Sciatic nerve (tissue), 2 donors: ENCODE measurements around the gene SH3GLB1. TPM values are rescaled to one million over a fixed set of nuclear protein-coding genes. Genes with fewer than 3 reads are reported as not detected.

Experiments
- ATAC-seq: fragments of 200-7000 bp; cut with Tn5 transposase; one replicate; pipeline ENCODE4 v1.9.1; 2020; ENCODE audit warnings: mild to moderate bottlenecking, moderate library complexity
- DNase-seq: peaks from one replicate; pipeline ENCODE4 v3.0.0-alpha.2; 2020; ENCODE audit warnings: low spot score
- intact Hi-C: fragments of 100-400 bp; cut with DNase I; formaldehyde crosslinking; loops from one replicate; pipeline ENCODE4 v1.14.2; 2022
- total RNA-seq: library from RNA; stranded (reverse); fragmentation: NEBNext Ultra II Directional; extraction: Animal tissue kit (Norgen Biotek cat#: 25700); gene quantifications from one replicate; pipeline ENCODE4 v1.2.1, GENCODE V29; 2021
- donor health status: DM: no; HTN: no; CAD: no.
- donor health status: DM: no; HTN: no; CAD: no.

Gene SH3GLB1
- total RNA-seq, 1 donor from 2014 or later: 77.6 TPM

DNA sequence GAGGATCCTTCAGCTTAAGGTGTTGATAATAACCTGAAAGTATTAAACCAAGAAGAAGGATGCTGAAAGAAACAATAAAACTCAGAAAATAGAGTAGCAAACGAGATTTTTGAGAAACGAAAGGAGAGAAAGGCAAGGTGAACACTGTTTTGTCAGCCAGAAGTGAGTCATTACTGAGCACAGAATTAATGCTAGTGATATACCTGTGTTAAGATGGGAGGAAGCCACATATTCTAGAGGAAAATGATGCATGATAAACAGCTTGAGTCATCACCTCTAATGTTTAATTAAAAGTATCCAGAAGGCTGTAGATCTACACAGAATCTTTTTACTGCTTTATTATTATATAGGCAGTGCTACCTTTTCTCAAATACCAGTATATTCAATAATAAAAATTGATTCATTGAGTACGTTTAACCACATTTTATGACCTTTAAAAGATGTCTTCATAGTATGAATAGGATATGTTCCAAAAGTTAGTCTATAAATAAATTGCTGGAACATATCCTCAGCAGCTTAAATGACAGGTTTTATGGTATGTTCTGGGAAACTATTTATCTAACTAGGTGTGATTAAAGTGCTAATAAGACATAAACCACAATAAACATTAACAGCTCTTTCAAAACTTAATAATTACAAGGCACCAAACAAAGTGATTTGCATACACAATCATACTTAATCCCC lies 10.3 kb downstream of the SH3GLB1 start:
- no peak for ATAC-seq
- intact Hi-C loops: no loop called here
- no peak for DNase-seq

DNA sequence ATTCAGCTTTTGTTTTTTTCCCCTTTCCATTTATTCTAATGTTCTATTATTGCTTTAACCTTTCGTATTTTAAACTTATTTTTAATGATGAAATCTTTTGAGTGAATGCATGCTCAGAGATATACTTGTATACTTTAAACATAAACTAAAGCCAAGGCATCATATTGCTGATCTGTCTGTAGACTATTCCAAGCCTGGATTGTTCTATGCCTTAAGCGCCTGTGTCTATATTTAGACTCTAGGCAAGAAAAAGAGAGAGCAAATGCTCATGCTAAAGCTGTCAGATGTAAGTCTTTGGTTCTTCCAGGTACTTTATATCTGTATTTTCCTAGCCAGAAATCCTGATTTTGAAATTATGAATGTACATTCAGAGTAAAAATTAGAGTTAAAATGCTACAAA lies 14.4 kb downstream of the SH3GLB1 start:
- DNase-seq: no peak
- ATAC-seq: no peak
- intact Hi-C loops: no loop called here

GRCh38 chr1:86731416-86731815 lies 27.0 kb downstream of the SH3GLB1 start:
- intact Hi-C loops: no loop called here
- ATAC-seq: no peak
- DNase-seq: no peak

- no peak for ATAC-seq
- DNase-seq: no peak
- intact Hi-C loops: no loop called here
These were observed 29.0 kb downstream of the SH3GLB1 start for GRCh38 chr1:86733340-86733739.

DNA sequence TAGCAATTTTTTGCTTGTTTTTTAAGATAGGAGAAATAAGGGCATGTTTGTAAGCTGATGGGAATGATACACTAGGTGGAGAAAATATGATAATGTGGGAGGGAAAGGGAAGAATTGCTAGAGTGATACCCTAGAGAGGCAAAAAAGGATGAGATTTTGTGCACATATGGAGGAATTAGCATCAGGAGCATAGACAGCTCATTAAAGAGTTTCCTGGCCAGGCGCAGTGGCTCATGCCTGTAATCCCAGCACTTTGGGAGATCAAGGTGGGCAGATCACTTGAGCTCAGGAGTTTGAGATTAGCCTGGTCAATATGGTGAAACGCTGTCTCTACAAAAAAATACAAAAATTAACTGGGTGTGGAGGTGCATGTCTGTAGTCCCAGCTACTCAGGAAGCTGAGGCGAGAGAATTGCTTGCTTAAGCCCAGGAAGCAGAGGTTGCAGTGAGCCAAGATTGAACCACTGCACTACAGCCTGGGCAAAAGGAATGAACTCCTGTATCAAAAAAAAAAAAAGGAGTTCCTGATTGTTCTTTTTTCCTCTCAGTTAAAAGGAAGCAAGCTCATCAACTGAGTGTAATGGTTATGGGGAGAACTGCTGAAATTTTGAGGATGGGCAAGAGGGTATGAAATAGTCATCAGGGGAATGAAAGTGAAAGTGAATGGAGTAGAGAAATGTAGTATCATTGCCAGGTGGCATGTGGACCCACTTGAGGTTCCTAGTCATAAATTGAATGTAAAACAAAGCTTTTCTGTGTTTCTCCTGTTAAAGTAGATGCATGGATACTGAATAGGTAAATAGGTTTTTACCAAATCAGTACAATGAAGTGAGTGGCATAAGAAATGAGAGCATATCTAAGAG lies 35.5 kb downstream of the SH3GLB1 start:
- intact Hi-C loops: no loop called here
- ATAC-seq: no peak
- no peak for DNase-seq

GRCh38 chr1:86741947-86742572 lies 37.7 kb downstream of the SH3GLB1 start:
- no peak for DNase-seq
- intact Hi-C loops: no loop called here

GRCh38 chr1:86747304-86747703 lies 42.9 kb downstream of the SH3GLB1 start:
- intact Hi-C loops: no loop called here
- no peak for ATAC-seq
- no peak for DNase-seq

More at GRCh38 chr1:86741947-86742572, 37.7 kb downstream of the SH3GLB1 start:
- no peak for ATAC-seq

- intact Hi-C loops: no loop called here
These were observed 44.4 kb downstream of the SH3GLB1 start for GRCh38 chr1:86748622-86749373.

GRCh38 chr1:86750076-86750475 lies 45.7 kb downstream of the SH3GLB1 start:
- ATAC-seq: no peak
- intact Hi-C loops: no loop called here
- no peak for DNase-seq

More at GRCh38 chr1:86748622-86749373, 44.4 kb downstream of the SH3GLB1 start:
- DNase-seq (no peak), ATAC-seq (no peak)

DNA sequence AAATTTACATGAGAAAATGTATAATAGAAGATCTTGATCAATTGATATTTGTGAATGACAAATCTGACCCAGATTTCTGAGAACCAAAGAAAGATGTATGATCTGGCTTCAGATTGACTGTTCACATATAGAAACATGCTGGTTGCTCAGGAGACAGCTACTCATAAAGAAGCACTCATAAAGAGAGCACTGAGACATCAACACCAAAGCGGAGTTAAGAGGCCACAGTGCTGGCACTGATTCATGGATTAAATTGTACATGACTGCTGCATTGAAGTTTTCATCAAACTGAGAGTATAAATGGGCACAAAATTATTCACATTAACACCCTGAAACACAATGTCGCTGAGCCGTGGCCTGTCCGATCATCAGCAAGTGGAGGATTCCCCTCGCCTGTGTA lies 46.2 kb downstream of the SH3GLB1 start:
- intact Hi-C loops: no loop called here
- no peak for DNase-seq
- no peak for ATAC-seq

DNA sequence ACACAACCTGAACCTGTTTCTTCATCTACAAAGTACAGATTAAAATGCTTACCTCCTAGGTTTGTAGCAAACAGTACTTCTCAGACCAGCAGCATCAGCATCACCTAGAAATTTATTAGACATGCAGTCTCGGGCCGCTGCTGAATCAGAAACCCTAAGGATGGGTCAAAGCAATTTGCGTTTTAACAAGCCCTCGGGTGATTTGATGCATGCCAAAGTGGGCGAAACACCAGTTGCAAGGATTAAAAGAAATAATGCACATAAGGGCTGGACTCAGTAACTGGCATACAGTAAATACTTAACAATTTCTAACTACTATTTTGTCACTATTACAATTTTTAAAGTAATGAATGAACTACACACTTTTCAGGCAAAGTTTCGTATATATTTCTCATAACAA lies 47.5 kb downstream of the SH3GLB1 start:
- DNase-seq (no peak), ATAC-seq (no peak)
- intact Hi-C loops: no loop called here

- ATAC-seq: no peak
- intact Hi-C loops: no loop called here
- no peak for DNase-seq
These were observed 49.3 kb downstream of the SH3GLB1 start for GRCh38 chr1:86753700-86754099.

GRCh38 chr1:86754265-86754974 lies 50.0 kb downstream of the SH3GLB1 start:
- no peak for ATAC-seq
- intact Hi-C loops: no loop called here

GRCh38 chr1:86756062-86756406 lies 51.7 kb downstream of the SH3GLB1 start:
- intact Hi-C loops: no loop called here
- ATAC-seq (no peak), DNase-seq (no peak)

More at GRCh38 chr1:86754265-86754974, 50.0 kb downstream of the SH3GLB1 start:
- no peak for DNase-seq

DNA sequence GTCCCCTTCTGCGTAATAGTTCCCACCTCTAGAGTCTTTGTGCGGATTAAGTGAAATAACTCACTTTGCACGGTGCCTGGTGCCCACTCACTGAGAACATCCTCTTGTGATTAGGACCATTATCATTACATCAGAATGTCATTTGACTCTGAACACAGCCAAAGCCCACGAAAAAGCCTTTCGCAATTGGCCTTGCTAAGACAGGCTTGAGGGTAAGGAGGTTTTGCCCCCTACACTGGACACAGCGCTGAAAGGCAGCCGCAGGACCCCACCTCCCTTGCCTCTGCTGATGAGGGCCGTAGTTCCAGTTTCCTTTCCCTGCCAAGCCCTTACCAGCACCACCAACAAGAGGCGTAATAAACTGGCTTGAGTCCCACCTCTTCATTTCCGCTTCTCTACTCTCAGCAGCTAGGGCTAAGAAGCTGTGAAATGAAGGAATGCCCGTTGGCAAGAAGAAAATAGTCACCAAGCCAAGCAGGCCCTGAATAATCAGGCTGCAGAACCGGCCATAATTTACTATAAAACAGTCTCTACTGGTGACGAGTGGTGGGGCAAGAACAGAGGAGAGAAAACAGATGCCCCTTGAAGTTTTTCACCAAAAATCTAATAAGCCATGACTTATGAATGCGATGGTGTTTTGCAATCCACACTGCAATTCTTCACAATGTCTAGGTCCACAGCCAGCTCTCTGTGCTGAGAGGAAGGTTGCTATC lies 53.1 kb downstream of the SH3GLB1 start:
- intact Hi-C loops: no loop called here
- DNase-seq (no peak), ATAC-seq (no peak)

GRCh38 chr1:86758570-86758969 lies 54.2 kb downstream of the SH3GLB1 start:
- DNase-seq (no peak), ATAC-seq (no peak)
- intact Hi-C loops: no loop called here

GRCh38 chr1:86760199-86760598 lies 55.8 kb downstream of the SH3GLB1 start:
- intact Hi-C loops: no loop called here
- DNase-seq (no peak), ATAC-seq (no peak)

- intact Hi-C loops: no loop called here
- DNase-seq (no peak), ATAC-seq (no peak)
These were observed 58.0 kb downstream of the SH3GLB1 start for GRCh38 chr1:86762336-86762735.
